Panc1 (cell line): ENCODE data around the gene C20orf204. TPM values are rescaled to one million over a fixed set of nuclear protein-coding genes. Genes with fewer than 3 reads are reported as not detected.

Experiments used
- ATAC-seq: fragments of 200-7000 bp; cut with Tn5 transposase; 2 replicates; pipeline ENCODE4 v1.9.1; 2020; ENCODE audit warnings: mild to moderate bottlenecking, moderate library complexity
- BruUV-seq: library from RNA; stranded (reverse); fragments of 400-500 nt; replicated peaks from 2 replicates; lab custom pipeline; 2021; lab: Mats Ljungman, UMichigan
- CTCF ChIA-PET: fragments of 300-600 bp; sonication (Branson Sonifier 250); formaldehyde crosslinking; loops from one replicate; lab custom pipeline; 2022; ENCODE audit warnings: antibody characterized with exemption; lab: Charles Lee
- POLR2A ChIA-PET: fragments of 300-600 bp; sonication (Branson Sonifier 250); formaldehyde crosslinking; loops from one replicate; lab custom pipeline; 2022; ENCODE audit warnings: antibody characterized with exemption; lab: Charles Lee
- DNase-seq: peaks from one replicate; pipeline ENCODE4 v3.0.0-alpha.2; 2010; ENCODE audit warnings: low read depth, low spot score
- H3K27ac ChIP-seq: 2 replicates; pipeline ENCODE4 v1.5.1; 2011; ENCODE audit warnings: mild to moderate bottlenecking, low read length, inconsistent platforms
- H3K27me3 ChIP-seq: fragments of 200-500 bp; sonication (Bioruptor generic); 2 replicates; pipeline ENCODE4 v1.6.0; 2014; ENCODE audit warnings: low read length, inconsistent platforms; ENCODE audit not compliant: control insufficient read depth, insufficient read depth
- H3K36me3 ChIP-seq: fragments of 200-500 bp; sonication (Bioruptor generic); 2 replicates; pipeline ENCODE4 v1.5.1; 2014; ENCODE audit warnings: inconsistent platforms, mild to moderate bottlenecking, low read length, moderate library complexity; ENCODE audit not compliant: control insufficient read depth, insufficient read depth
- H3K4me1 ChIP-seq: 2 replicates; pipeline ENCODE4 v1.5.1; 2011; ENCODE audit warnings: inconsistent platforms, mild to moderate bottlenecking, low read length, moderate library complexity; ENCODE audit not compliant: control insufficient read depth, insufficient read depth
- H3K4me3 ChIP-seq, 2 experiments: 2 replicates each; pipeline ENCODE4 v1.5.1; 2011 to 2012; ENCODE audit warnings: low read depth in 2 of 2, low read length in 2 of 2, mild to moderate bottlenecking in 2 of 2, inconsistent platforms in 1 of 2, moderate library complexity in 1 of 2
- H3K9me3 ChIP-seq: fragments of 200-500 bp; sonication (Bioruptor generic); 2 replicates; pipeline ENCODE4 v1.5.1; 2014; ENCODE audit warnings: low read depth, mild to moderate bottlenecking, inconsistent platforms, low read length, moderate library complexity; ENCODE audit not compliant: control insufficient read depth, insufficient read depth
- POLR2AphosphoS5 ChIP-seq: IDR thresholded peaks from 2 replicates; pipeline ENCODE4 v1.6.1; 2012; ENCODE audit warnings: mild to moderate bottlenecking, low read depth, low read length, moderate library complexity
- SIN3A ChIP-seq: IDR thresholded peaks from 2 replicates; pipeline ENCODE4 v1.6.1; 2012; ENCODE audit warnings: low read depth, mild to moderate bottlenecking, low read length, moderate library complexity, borderline replicate concordance; ENCODE audit not compliant: insufficient read depth
- TCF7L2 ChIP-seq: IDR thresholded peaks from 2 replicates; pipeline ENCODE4 v1.6.1; 2011; ENCODE audit warnings: mild to moderate bottlenecking, low read depth, low read length, inconsistent platforms
- in situ Hi-C: cut with HindIII; loops from 2 replicates; pipeline ENCODE4 v1.10.0; 2016; ENCODE audit warnings: low sequenced_read_pairs, low pct_unique_long_range_greater_than_20kb
- intact Hi-C: fragments of 100-400 bp; cut with micrococcal nuclease; formaldehyde crosslinking; loops from one replicate; pipeline ENCODE4 v1.10.0; 2022; ENCODE audit not compliant: unreplicated experiment
- total RNA-seq: library from RNA; stranded (reverse); gene quantifications from one replicate; pipeline ENCODE4 v1.2.1, GENCODE V29; 2021; ENCODE audit not compliant: unreplicated experiment
- TF ChIP-seq, protein P1 (sequence below), 2 experiments: IDR thresholded peaks; 2 replicates each; pipeline ENCODE4 v1.6.1; 2011 to 2012; ENCODE audit warnings: low read depth in 2 of 2, control low read depth in 1 of 2, low read length in 1 of 2, mild to moderate bottlenecking in 1 of 2, moderate library complexity in 1 of 2; ENCODE audit not compliant: insufficient read depth in 1 of 2
- TF ChIP-seq, protein P2 (sequence below): fragments of 450-650 bp; IDR thresholded peaks from 2 replicates; pipeline ENCODE4 v1.5.1; 2017; ENCODE audit warnings: mild to moderate bottlenecking

C20orf204 gene
- total RNA-seq, 1 experiment from 2014 or later: 1.9 TPM

DNA sequence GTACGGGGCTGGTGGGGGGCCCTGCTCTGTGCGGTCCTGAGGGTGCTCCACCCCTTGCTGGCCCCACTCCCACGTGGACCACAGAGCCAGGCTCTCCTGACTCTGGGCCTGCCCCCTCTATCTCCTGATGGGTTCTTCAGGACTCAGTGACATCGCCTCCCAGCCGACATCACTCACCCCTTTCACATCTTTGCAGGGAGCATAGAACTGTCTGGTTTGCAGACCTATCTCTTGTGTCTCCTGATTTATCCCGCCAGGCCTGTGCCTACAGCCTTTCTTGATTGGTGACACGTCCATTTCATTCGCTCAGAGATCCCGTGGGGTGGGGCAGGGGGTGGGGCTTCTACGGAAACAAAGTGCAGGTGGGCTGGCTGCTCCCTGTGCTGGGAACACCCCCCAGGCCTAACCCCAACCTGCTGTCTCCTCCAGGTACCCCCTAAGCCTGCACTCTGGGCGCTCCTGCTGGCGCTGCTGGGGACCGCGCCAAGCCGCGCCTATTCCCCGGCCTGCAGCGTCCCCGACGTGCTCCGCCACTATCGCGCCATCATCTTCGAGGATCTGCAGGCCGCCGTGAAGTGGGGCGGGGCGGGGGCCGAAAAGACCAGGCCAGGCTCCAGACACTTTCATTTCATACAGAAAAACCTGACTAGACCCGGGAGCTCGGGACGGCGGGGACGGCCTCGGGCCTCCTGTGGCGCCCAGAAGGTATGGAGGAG lies 1.7 kb downstream of the C20orf204 start:
- in situ Hi-C loops: no loop called here
- no peak for DNase-seq
- no peaks in the 10 kb centered on the region for H3K9me3 ChIP-seq
- peak overlapping the region; percentile 43 to 58 for H3K4me3 ChIP-seq
- intact Hi-C loops: no loop called here
- H3K36me3 ChIP-seq: 0 out of 2 replicates have a peak, but pooled peaks cover 2% of the 10 kb centered on the region
- TF ChIP-seq, protein P1, sequence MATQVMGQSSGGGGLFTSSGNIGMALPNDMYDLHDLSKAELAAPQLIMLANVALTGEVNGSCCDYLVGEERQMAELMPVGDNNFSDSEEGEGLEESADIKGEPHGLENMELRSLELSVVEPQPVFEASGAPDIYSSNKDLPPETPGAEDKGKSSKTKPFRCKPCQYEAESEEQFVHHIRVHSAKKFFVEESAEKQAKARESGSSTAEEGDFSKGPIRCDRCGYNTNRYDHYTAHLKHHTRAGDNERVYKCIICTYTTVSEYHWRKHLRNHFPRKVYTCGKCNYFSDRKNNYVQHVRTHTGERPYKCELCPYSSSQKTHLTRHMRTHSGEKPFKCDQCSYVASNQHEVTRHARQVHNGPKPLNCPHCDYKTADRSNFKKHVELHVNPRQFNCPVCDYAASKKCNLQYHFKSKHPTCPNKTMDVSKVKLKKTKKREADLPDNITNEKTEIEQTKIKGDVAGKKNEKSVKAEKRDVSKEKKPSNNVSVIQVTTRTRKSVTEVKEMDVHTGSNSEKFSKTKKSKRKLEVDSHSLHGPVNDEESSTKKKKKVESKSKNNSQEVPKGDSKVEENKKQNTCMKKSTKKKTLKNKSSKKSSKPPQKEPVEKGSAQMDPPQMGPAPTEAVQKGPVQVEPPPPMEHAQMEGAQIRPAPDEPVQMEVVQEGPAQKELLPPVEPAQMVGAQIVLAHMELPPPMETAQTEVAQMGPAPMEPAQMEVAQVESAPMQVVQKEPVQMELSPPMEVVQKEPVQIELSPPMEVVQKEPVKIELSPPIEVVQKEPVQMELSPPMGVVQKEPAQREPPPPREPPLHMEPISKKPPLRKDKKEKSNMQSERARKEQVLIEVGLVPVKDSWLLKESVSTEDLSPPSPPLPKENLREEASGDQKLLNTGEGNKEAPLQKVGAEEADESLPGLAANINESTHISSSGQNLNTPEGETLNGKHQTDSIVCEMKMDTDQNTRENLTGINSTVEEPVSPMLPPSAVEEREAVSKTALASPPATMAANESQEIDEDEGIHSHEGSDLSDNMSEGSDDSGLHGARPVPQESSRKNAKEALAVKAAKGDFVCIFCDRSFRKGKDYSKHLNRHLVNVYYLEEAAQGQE (IDR thresholded peaks at IDR 0.05; ENCODE audit: insufficient read depth in 1 of 2, low read depth in 2 of 2, low read length in 1 of 2): no peak
- no peak for TF ChIP-seq POLR2AphosphoS5
- TF ChIP-seq TCF7L2: no peak
- TF ChIP-seq, protein P2, sequence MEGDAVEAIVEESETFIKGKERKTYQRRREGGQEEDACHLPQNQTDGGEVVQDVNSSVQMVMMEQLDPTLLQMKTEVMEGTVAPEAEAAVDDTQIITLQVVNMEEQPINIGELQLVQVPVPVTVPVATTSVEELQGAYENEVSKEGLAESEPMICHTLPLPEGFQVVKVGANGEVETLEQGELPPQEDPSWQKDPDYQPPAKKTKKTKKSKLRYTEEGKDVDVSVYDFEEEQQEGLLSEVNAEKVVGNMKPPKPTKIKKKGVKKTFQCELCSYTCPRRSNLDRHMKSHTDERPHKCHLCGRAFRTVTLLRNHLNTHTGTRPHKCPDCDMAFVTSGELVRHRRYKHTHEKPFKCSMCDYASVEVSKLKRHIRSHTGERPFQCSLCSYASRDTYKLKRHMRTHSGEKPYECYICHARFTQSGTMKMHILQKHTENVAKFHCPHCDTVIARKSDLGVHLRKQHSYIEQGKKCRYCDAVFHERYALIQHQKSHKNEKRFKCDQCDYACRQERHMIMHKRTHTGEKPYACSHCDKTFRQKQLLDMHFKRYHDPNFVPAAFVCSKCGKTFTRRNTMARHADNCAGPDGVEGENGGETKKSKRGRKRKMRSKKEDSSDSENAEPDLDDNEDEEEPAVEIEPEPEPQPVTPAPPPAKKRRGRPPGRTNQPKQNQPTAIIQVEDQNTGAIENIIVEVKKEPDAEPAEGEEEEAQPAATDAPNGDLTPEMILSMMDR: no peak
- no peak for TF ChIP-seq SIN3A
- POLR2A ChIA-PET: no interaction called here
- no peaks in the 10 kb centered on the region for H3K27me3 ChIP-seq
- CTCF ChIA-PET: interaction anchor here (0.7 to 2.2 kb wide), 7 partner anchors 8 to 58 kb away, joined by 3 to 14 read pairs (median 4); partner anchors contain the start of genes PRPF6 and SAMD10
- peak; percentile 14 for ATAC-seq
- peaks cover 35% of the 10 kb centered on the region for H3K4me1 ChIP-seq
- BruUV-seq: no TSS peak
- H3K27ac ChIP-seq: no peak overlapping the region

DNA sequence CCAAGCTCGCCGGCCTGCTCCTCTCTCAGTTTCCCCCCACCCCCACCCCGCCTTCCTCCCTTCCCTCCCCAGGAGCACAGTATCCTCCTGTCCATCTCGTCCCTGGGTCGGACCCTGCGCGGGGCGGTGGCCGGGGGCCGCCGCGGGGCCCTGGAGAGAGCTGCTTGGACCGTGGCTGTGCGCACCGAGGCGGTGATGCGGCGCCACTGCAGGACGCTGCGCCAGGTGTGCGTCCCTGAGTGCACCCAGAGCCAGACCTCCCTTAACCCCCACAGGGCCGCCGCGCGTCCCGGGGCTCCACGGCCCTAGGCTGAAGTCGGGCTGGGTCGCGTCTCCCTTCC lies 2.2 kb downstream of the C20orf204 start:
- intact Hi-C loops: no loop called here
- Histone ChIP-seq H3K27ac (no peak overlapping the region), H3K9me3 (no peaks in the 10 kb centered on the region), H3K4me1 (peaks cover 35% of the 10 kb centered on the region), H3K4me3 (peak overlapping the region; percentile 43 to 58), H3K36me3 (0 out of 2 replicates have a peak, but pooled peaks cover 2% of the 10 kb centered on the region), H3K27me3 (no peaks in the 10 kb centered on the region)
- peak; percentile 66 for ATAC-seq
- POLR2A ChIA-PET: no interaction called here
- CTCF ChIA-PET: interaction anchor here (0.7 to 2.2 kb wide), 7 partner anchors 8 to 58 kb away, joined by 3 to 14 read pairs (median 4); partner anchors contain the start of genes PRPF6, SAMD10 and TCEA2
- BruUV-seq: no TSS peak
- no peak for DNase-seq
- no peak for TF ChIP-seq SIN3A
- TF ChIP-seq TCF7L2: no peak
- no peak for TF ChIP-seq POLR2AphosphoS5
- TF ChIP-seq, protein P1 (IDR thresholded peaks at IDR 0.05; ENCODE audit: insufficient read depth in 1 of 2, low read depth in 2 of 2, low read length in 1 of 2): no peak
- TF ChIP-seq, protein P2: no peak
- in situ Hi-C loops: no loop called here
